H1 (cell line): Measurements from ENCODE around the gene TXNRD2. TPM values are rescaled to one million over a fixed set of nuclear protein-coding genes. Genes with fewer than 3 reads are reported as not detected.

Source experiments
- CTCF ChIA-PET: fragments of 300-600 bp; sonication (Branson Sonifier 250); formaldehyde crosslinking; loops from one replicate; lab custom pipeline; 2021; ENCODE audit not compliant: partially characterized antibody; lab: Charles Lee
- POLR2A ChIA-PET: fragments of 300-600 bp; sonication (Branson Sonifier 250); formaldehyde crosslinking; loops from one replicate; lab custom pipeline; 2021; ENCODE audit warnings: inconsistent platforms; ENCODE audit not compliant: partially characterized antibody; lab: Charles Lee
- DNase-seq, 2 experiments: peaks; one replicate each; pipeline versions ENCODE4 v3.0.0 to v3.0.0-alpha.2; 2010 to 2022; ENCODE audit warnings: low spot score in 2 of 2, low read depth in 1 of 2, mixed read lengths in 1 of 2
- FAIRE-seq: peaks from 2 replicates; lab custom pipeline; 2011; peaks lifted over from hg19 to GRCh38; lab: Jason Lieb, UNC
- H2AFZ ChIP-seq: 2 replicates; pipeline ENCODE4 v1.8.1; 2012; ENCODE audit warnings: low read length, inconsistent platforms
- H2AK5ac ChIP-seq: 2 replicates; pipeline ENCODE4 v1.6.1; 2013; ENCODE audit warnings: low read depth, low read length
- H2BK120ac ChIP-seq: replicated peaks from 2 replicates; pipeline ENCODE3; 2013; ENCODE audit warnings: low read depth, low read length, inconsistent platforms
- H2BK12ac ChIP-seq: 2 replicates; pipeline ENCODE4 v1.6.1; 2013; ENCODE audit warnings: low read depth, low read length
- H2BK15ac ChIP-seq: 2 replicates; pipeline ENCODE4 v1.6.1; 2013; ENCODE audit warnings: low read length
- H2BK20ac ChIP-seq: 2 replicates; pipeline ENCODE4 v1.6.1; 2013; ENCODE audit warnings: low read length
- H2BK5ac ChIP-seq: 2 replicates; pipeline ENCODE4 v1.6.1; 2013; ENCODE audit warnings: low read depth, low read length
- H3K14ac ChIP-seq: 2 replicates; pipeline ENCODE4 v1.6.1; 2013; ENCODE audit warnings: inconsistent platforms; ENCODE audit not compliant: insufficient read length
- H3K18ac ChIP-seq: 2 replicates; pipeline ENCODE4 v1.6.1; 2013; ENCODE audit warnings: low read length; ENCODE audit errors: extremely low read depth
- H3K23ac ChIP-seq: 2 replicates; pipeline ENCODE4 v1.6.1; 2013; ENCODE audit warnings: inconsistent platforms; ENCODE audit not compliant: insufficient read length
- H3K23me2 ChIP-seq: 2 replicates; pipeline ENCODE4 v1.6.1; 2013; ENCODE audit warnings: low read depth, low read length
- H3K27ac ChIP-seq: 2 replicates; pipeline ENCODE4 v1.6.1; 2011; ENCODE audit warnings: low read depth, low read length, inconsistent platforms
- H3K27me3 ChIP-seq, 4 experiments: replicated peaks in 1 of 4; 1 replicate in 1 of 4; 2 replicates in 3 of 4; pipeline versions ENCODE4 v1.6.1 to v1.8.1; 2011 to 2013; ENCODE audit warnings: low read length in 3 of 4, mild to moderate bottlenecking in 3 of 4, inconsistent platforms in 2 of 4, mixed read lengths in 2 of 4, moderate library complexity in 1 of 4; ENCODE audit not compliant: control insufficient read depth in 3 of 4, insufficient read depth in 3 of 4; ENCODE audit errors: extremely low read depth in 1 of 4
- H3K36me3 ChIP-seq, 4 experiments: 2 replicates each; pipeline versions ENCODE4 v1.6.1 to v1.8.1; 2011 to 2013; ENCODE audit warnings: mild to moderate bottlenecking in 4 of 4, low read length in 3 of 4, moderate library complexity in 2 of 4, control low read depth in 1 of 4, inconsistent platforms in 1 of 4; ENCODE audit not compliant: insufficient read depth in 4 of 4, control insufficient read depth in 2 of 4
- H3K4ac ChIP-seq: replicated peaks from 2 replicates; pipeline ENCODE3; 2013; ENCODE audit warnings: low read length, low read depth, mixed read lengths, inconsistent platforms; ENCODE audit not compliant: insufficient read length
- H3K4me1 ChIP-seq, 4 experiments: replicated peaks in 1 of 4; 1 replicate in 1 of 4; 2 replicates in 3 of 4; pipeline versions ENCODE4 v1.6.1 to v1.8.1; 2011 to 2013; ENCODE audit warnings: low read length in 3 of 4, inconsistent platforms in 2 of 4, mixed read lengths in 1 of 4; ENCODE audit not compliant: insufficient read depth in 4 of 4, control insufficient read depth in 3 of 4
- H3K4me2 ChIP-seq, 2 experiments: 2 replicates each; pipeline versions ENCODE4 v1.6.1 to v1.8.1; 2011 to 2013; ENCODE audit warnings: low read depth in 2 of 2, low read length in 2 of 2, control low read depth in 1 of 2, inconsistent platforms in 1 of 2, mild to moderate bottlenecking in 1 of 2; ENCODE audit not compliant: insufficient read depth in 1 of 2
- H3K4me3 ChIP-seq, 4 experiments: fragments of 200-600, 300-600 bp in 1 of 4; sonication (generic), shearing (Covaris generic), sonication (Bioruptor Twin) in 1 of 4; 2 replicates each; pipeline versions ENCODE4 v1.5.1 to v1.8.1; 2011 to 2016; ENCODE audit warnings: low read length in 4 of 4, low read depth in 3 of 4, control low read depth in 2 of 4, inconsistent platforms in 2 of 4, mild to moderate bottlenecking in 2 of 4, mixed read lengths in 1 of 4, moderate library complexity in 1 of 4; ENCODE audit not compliant: insufficient read depth in 2 of 4; ENCODE audit errors: extremely low read depth in 1 of 4
- H3K56ac ChIP-seq: replicated peaks from 2 replicates; pipeline ENCODE3; 2013; ENCODE audit warnings: low read depth, mild to moderate bottlenecking, mixed read lengths, low read length, inconsistent platforms; ENCODE audit not compliant: insufficient read length
- H3K79me1 ChIP-seq: 2 replicates; pipeline ENCODE4 v1.6.1; 2013; ENCODE audit warnings: low read depth, low read length, control low read depth
- H3K79me2 ChIP-seq, 2 experiments: 2 replicates each; pipeline versions ENCODE4 v1.6.1 to v1.8.1; 2012 to 2013; ENCODE audit warnings: low read length in 2 of 2, mild to moderate bottlenecking in 2 of 2, inconsistent platforms in 1 of 2; ENCODE audit not compliant: insufficient read depth in 2 of 2, control insufficient read depth in 1 of 2
- H3K9ac ChIP-seq, 4 experiments: replicated peaks in 1 of 4; 1 replicate in 1 of 4; 2 replicates in 3 of 4; pipeline versions ENCODE4 v1.6.1 to v1.8.1; 2011 to 2013; ENCODE audit warnings: low read depth in 3 of 4, low read length in 3 of 4, control low read depth in 2 of 4, mild to moderate bottlenecking in 2 of 4, moderate library complexity in 2 of 4, inconsistent platforms in 1 of 4; ENCODE audit errors: extremely low read depth in 1 of 4
- H3K9me3 ChIP-seq, 2 experiments: 2 replicates each; pipeline versions ENCODE4 v1.6.1 to v1.8.1; 2012 to 2013; ENCODE audit warnings: mild to moderate bottlenecking in 2 of 2, moderate library complexity in 2 of 2, control low read depth in 1 of 2, inconsistent platforms in 1 of 2, low read depth in 1 of 2, low read length in 1 of 2, mixed read lengths in 1 of 2; ENCODE audit not compliant: insufficient read depth in 2 of 2
- H4K20me1 ChIP-seq, 2 experiments: replicated peaks in 1 of 2; 2 replicates each; pipeline versions ENCODE3 to v1.8.1; 2011 to 2013; ENCODE audit warnings: inconsistent platforms in 2 of 2, low read length in 2 of 2, mild to moderate bottlenecking in 1 of 2; ENCODE audit not compliant: insufficient read depth in 2 of 2, control insufficient read depth in 1 of 2
- H4K5ac ChIP-seq: 2 replicates; pipeline ENCODE4 v1.6.1; 2013; ENCODE audit warnings: low read length, low read depth, mixed read lengths, inconsistent platforms; ENCODE audit not compliant: insufficient read length
- H4K8ac ChIP-seq: 2 replicates; pipeline ENCODE4 v1.8.0; 2013; ENCODE audit warnings: mild to moderate bottlenecking, moderate library complexity, low read length, inconsistent platforms; ENCODE audit not compliant: insufficient read depth; ENCODE audit errors: extremely low read depth
- H4K91ac ChIP-seq: replicated peaks from 2 replicates; pipeline ENCODE3; 2013; ENCODE audit warnings: low read length, mixed read lengths, inconsistent platforms; ENCODE audit not compliant: insufficient read length
- CHD2 ChIP-seq: IDR thresholded peaks from 2 replicates; pipeline ENCODE4 v1.6.1; 2012; ENCODE audit warnings: low read length, improper control_type of control experiment
- TAF1 ChIP-seq: IDR thresholded peaks from 2 replicates; pipeline ENCODE4 v1.6.1; 2011; ENCODE audit warnings: mild to moderate bottlenecking, low read depth, low read length
- TBP ChIP-seq: IDR thresholded peaks from 2 replicates; pipeline ENCODE4 v1.6.1; 2011; ENCODE audit warnings: low read depth, low read length, improper control_type of control experiment
- WGBS, 2 experiments: shearing (Covaris generic) in 1 of 2; methylation state at CpG; one replicate each; pipeline versions ENCODE4 v1.1.6 to v1.1.7; 2013 to 2015; ENCODE audit warnings: low lambda C conversion rate in 2 of 2, mixed read lengths in 2 of 2, inconsistent platforms in 1 of 2, low coverage in 1 of 2, missing lambda C conversion rate in 1 of 2; ENCODE audit not compliant: insufficient replicate concordance in 2 of 2, insufficient coverage in 1 of 2, insufficient read length in 1 of 2; ENCODE audit errors: extremely low coverage in 1 of 2, missing lambda C conversion rate in 1 of 2; 5-methylcytosine and 5-hydroxymethylcytosine counted together
- polyA plus RNA-seq, 7 experiments: library from polyadenylated mRNA; depleted of rRNA in 3 of 7; stranded (reverse) in 5 of 7; unstranded in 2 of 7; fragments of >200 nt in 5 of 7; fragments of 200-250 nt in 2 of 7; gene quantifications; 1 replicate in 5 of 7; 2 replicates in 1 of 7; 4 replicates in 1 of 7; pipeline versions ENCODE4 v1.2.1 to v1.2.3, GENCODE V29; 2011 to 2013; ENCODE audit warnings: missing spikeins in 2 of 7, mixed read lengths in 2 of 7
- total RNA-seq: library from RNA; stranded (reverse); fragmentation: NEBNext Ultra II Directional; extraction: Animal tissue kit (Norgen Biotek cat#: 25700); gene quantifications from 2 replicates; pipeline ENCODE4 v1.2.1, GENCODE V29; 2021

Gene TXNRD2
- total and polyA plus RNA-seq, 2 of the 8 experiments (the other 6 are each of a cell fraction or from before 2014, with no cell fraction given) = 14.8 to 21.9 TPM

DNA sequence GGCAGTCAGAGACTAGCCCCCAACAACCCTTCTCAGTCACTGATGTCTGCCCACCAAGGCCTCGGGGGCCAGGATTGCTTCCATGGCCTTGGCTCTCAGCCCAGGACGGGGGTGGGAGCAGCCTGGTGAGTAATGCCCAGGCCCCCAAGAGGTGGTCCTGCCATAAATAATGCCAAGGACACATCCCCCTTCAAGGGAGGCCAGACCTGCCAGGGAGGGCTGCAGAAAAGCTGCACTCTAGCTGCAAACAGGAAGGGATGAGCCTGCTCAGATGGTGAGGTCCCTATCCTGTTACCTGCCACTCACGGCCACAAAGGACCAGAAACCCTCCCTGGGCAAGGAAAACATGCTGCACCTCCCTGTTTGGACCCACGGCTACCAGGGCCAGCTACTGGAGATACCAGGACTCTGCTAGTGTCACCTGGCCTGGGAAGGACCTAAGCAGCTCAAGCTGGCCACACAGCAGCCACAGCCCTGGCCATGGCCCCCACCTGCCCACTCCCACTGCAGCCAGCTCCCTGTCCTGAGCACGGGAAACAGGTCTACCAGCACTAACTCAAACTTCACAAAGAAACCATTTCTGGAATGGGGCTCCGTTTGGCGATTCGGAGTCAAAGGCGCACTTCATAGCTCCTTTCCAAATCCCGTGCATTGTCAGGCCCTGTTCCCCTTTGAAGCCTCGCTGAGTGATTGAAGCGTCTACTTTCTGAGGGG is 99.1 kb downstream of the TXNRD2 start:
- Histone ChIP-seq H2BK120ac (no peak overlapping the region), H3K14ac (no peak overlapping the region), H2AK5ac (no peak overlapping the region), H3K23me2 (no peaks in the 10 kb centered on the region), H4K20me1 (peaks cover 10 to 28% of the 10 kb centered on the region in 2 experiments), H3K23ac (no peak overlapping the region), H3K27me3 (no peaks in the 10 kb centered on the region)
- DNase-seq = no peak
- FAIRE-seq = no peak
- TF ChIP-seq TAF1 = no peak
- TF ChIP-seq CHD2 = no peak
- TF ChIP-seq TBP = no peak
- TF ChIP-seq, all 59 proteins: peak for 0
- WGBS, 2 experiments = 84% methylated on average over 11 of the region's 12 CpGs; no CpG with 5 or more reads in 1 of the 2 experiments
- Histone ChIP-seq H3K4me1 (peaks cover 0 to 3% (median 0%) of the 10 kb centered on the region in 4 experiments; a peak in 4 of 7 replicates), H3K56ac (no peak overlapping the region), H2BK20ac (no peak overlapping the region), H3K4me2 (no peak overlapping the region), H2BK5ac (no peak overlapping the region), H2AFZ (no peak overlapping the region), H4K8ac (no peak overlapping the region), H3K4ac (no peak overlapping the region), H2BK15ac (no peak overlapping the region), H3K9me3 (no peaks in the 10 kb centered on the region), H3K79me2 (no peaks in the 10 kb centered on the region; a peak in 1 of 4 replicates), H3K36me3 (no peaks in the 10 kb centered on the region), H2BK12ac (no peak overlapping the region), H3K27ac (no peak overlapping the region), H3K18ac (no peak overlapping the region), H3K4me3 (no peak overlapping the region), H3K9ac (no peak overlapping the region), H4K5ac (no peak overlapping the region), H4K91ac (no peak overlapping the region), H3K79me1 (no peaks in the 10 kb centered on the region; the same call in 1 of the 2 replicates)
- CTCF ChIA-PET = interaction anchor here (0.6 to 2.0 kb wide), 10 partner anchors 8 to 105 kb away, joined by 3 to 6 read pairs (median 4); partner anchors contain the start of genes GNB1L and RTL10
- POLR2A ChIA-PET = interaction anchor here (0.8 to 2.2 kb wide), 4 partner anchors 9 to 47 kb away, joined by 3 to 6 read pairs (median 3); no protein-coding TSS in a partner anchor
